AG08396 (cell line): ENCODE measurements around the gene ABCF2.

Experiments
- DNase-seq: peaks from one replicate; pipeline ENCODE4 v3.0.0; 2012; ENCODE audit warnings: low spot score, mixed read lengths

The ABCF2 gene

GRCh38 chr7:151225948-151226510 is 976 bp downstream of the ABCF2 start:
- no peak for DNase-seq

GRCh38 chr7:151223728-151224127 is 3.3 kb downstream of the ABCF2 start:
- DNase-seq, result no peak

- no peak for DNase-seq
Measured at GRCh38 chr7:151218170-151218569, 8.8 kb downstream of the ABCF2 start.

- DNase-seq, result no peak
Measured at GRCh38 chr7:151215396-151215795, 11.6 kb downstream of the ABCF2 start.

- no peak for DNase-seq
Measured at GRCh38 chr7:151213826-151214225, 13.2 kb downstream of the ABCF2 start.

- no peak for DNase-seq
Measured at GRCh38 chr7:151212626-151213025, 14.4 kb downstream of the ABCF2 start.

- no peak for DNase-seq
Measured at GRCh38 chr7:151211155-151211772, 15.7 kb downstream of the ABCF2 start.

- DNase-seq, result peak; percentile 5
Measured at GRCh38 chr7:151210087-151210854, 16.7 kb downstream of the ABCF2 start, which contains the start of gene H2BK1. H2BK1 (minus strand) TSS chr7:151210488; CDS start chr7:151210318, 170 bp downstream.

- DNase-seq, result no peak
Measured at GRCh38 chr7:151209588-151209987, 17.4 kb downstream of the ABCF2 start.

GRCh38 chr7:151208253-151208862 is 18.6 kb downstream of the ABCF2 start:
- no peak for DNase-seq

- DNase-seq, result no peak
Measured at GRCh38 chr7:151207804-151208203, 19.2 kb downstream of the ABCF2 start.

GRCh38 chr7:151207315-151207714 is 19.7 kb downstream of the ABCF2 start:
- no peak for DNase-seq

GRCh38 chr7:151206914-151207313 is 20.1 kb downstream of the ABCF2 start:
- no peak for DNase-seq

- DNase-seq, result no peak
Measured at GRCh38 chr7:151205730-151206129, 21.3 kb downstream of the ABCF2 start.

- no peak for DNase-seq
Measured at GRCh38 chr7:151204383-151205032, 22.5 kb downstream of the ABCF2 start.

GRCh38 chr7:151202836-151203235 is 24.2 kb downstream of the ABCF2 start:
- no peak for DNase-seq

- DNase-seq, result no peak
Measured at GRCh38 chr7:151201751-151202150, 25.3 kb downstream of the ABCF2 start.

GRCh38 chr7:151201344-151201743 is 25.7 kb downstream of the ABCF2 start:
- DNase-seq, result no peak

- DNase-seq, result no peak
Measured at GRCh38 chr7:151198945-151199848, 27.8 kb downstream of the ABCF2 start.

GRCh38 chr7:151197932-151198331 is 29.1 kb downstream of the ABCF2 start:
- no peak for DNase-seq
